WTC11 (cell line): ENCODE data around the gene NDRG3. TPM values are rescaled to one million over a fixed set of nuclear protein-coding genes. Genes with fewer than 3 reads are reported as not detected.

ENCODE experiments used
- ATAC-seq: fragments of 200-7000 bp; cut with Tn5 transposase; 2 replicates; pipeline ENCODE4 v1.10.0; 2021; ENCODE audit warnings: mild to moderate bottlenecking, moderate library complexity
- CTCF ChIA-PET: fragments of 300-600 bp; sonication (Branson Sonifier 250); formaldehyde crosslinking; loops from one replicate; lab custom pipeline; 2021; ENCODE audit warnings: antibody characterized with exemption; lab: Charles Lee
- POLR2A ChIA-PET: fragments of 350-600 bp; sonication (Branson Sonifier 250); formaldehyde crosslinking; loops from one replicate; lab custom pipeline; 2021; ENCODE audit warnings: antibody characterized with exemption; lab: Charles Lee
- DNase-seq: peaks from one replicate; pipeline ENCODE4 v3.0.0; 2021; ENCODE audit warnings: low spot score
- H3K27ac Mint-ChIP-seq: 2 replicates; pipeline ENCODE4 v1.8.0; 2021; ENCODE audit warnings: mixed read lengths
- H3K27me3 Mint-ChIP-seq: 2 replicates; pipeline ENCODE4 v1.8.0; 2021; ENCODE audit warnings: low read depth, mild to moderate bottlenecking, moderate library complexity, mixed read lengths
- H3K36me3 Mint-ChIP-seq: 2 replicates; pipeline ENCODE4 v1.8.0; 2021; ENCODE audit warnings: mixed read lengths
- H3K4me1 Mint-ChIP-seq: 2 replicates; pipeline ENCODE4 v1.8.0; 2022; ENCODE audit warnings: mixed read lengths
- H3K4me3 Mint-ChIP-seq: 2 replicates; pipeline ENCODE4 v1.8.0; 2021; ENCODE audit warnings: mild to moderate bottlenecking, moderate library complexity, mixed read lengths
- H3K9me3 Mint-ChIP-seq: 2 replicates; pipeline ENCODE4 v1.8.0; 2021; ENCODE audit warnings: mixed read lengths
- CREM ChIP-seq: sonication (generic); formaldehyde crosslinking; IDR thresholded peaks from 2 replicates; pipeline ENCODE4 v1.8.1; 2022; ENCODE audit warnings: mild to moderate bottlenecking, missing genetic modification reagents, moderate library complexity
- GRHL2 ChIP-seq: fragments of 250-450 bp; sonication (Bioruptor Pico); IDR thresholded peaks from 2 replicates; pipeline ENCODE4 v1.8.0; 2022; ENCODE audit warnings: mild to moderate bottlenecking, moderate library complexity; ENCODE audit not compliant: insufficient replicate concordance, severe bottlenecking
- NR1H2 ChIP-seq: sonication (generic); formaldehyde crosslinking; IDR thresholded peaks from 2 replicates; pipeline ENCODE4 v1.9.0; 2021; ENCODE audit warnings: mild to moderate bottlenecking, moderate library complexity, missing genetic modification reagents
- NR3C1 ChIP-seq: sonication (generic); formaldehyde crosslinking; conservative IDR thresholded peaks from 2 replicates; pipeline ENCODE4 v1.8.1; 2023; ENCODE audit warnings: low read depth, mild to moderate bottlenecking, missing genetic modification reagents
- OVOL2 ChIP-seq: fragments of 250-450 bp; sonication (Bioruptor Pico); IDR thresholded peaks from 2 replicates; pipeline ENCODE4 v1.9.0; 2021; ENCODE audit warnings: mild to moderate bottlenecking, borderline replicate concordance
- SMAD4 ChIP-seq: sonication (generic); formaldehyde crosslinking; IDR thresholded peaks from 2 replicates; pipeline ENCODE4 v1.8.0; 2022; ENCODE audit warnings: mild to moderate bottlenecking, missing genetic modification reagents
- TCF7 ChIP-seq: sonication (generic); formaldehyde crosslinking; IDR thresholded peaks from 2 replicates; pipeline ENCODE4 v1.8.0; 2022; ENCODE audit warnings: mild to moderate bottlenecking, low read depth, missing genetic modification reagents, moderate library complexity
- TP53 ChIP-seq: sonication (generic); formaldehyde crosslinking; IDR thresholded peaks from 2 replicates; pipeline ENCODE4 v1.8.1; 2023; ENCODE audit warnings: mild to moderate bottlenecking, missing genetic modification reagents
- total RNA-seq: library from RNA; stranded (reverse); gene quantifications from 3 replicates; pipeline ENCODE4 v1.2.3, GENCODE V29; 2021
- TF ChIP-seq, protein P1 (sequence below): fragments of 250-450 bp; sonication (Bioruptor Pico); IDR thresholded peaks from 2 replicates; pipeline ENCODE4 v1.8.0; 2021; ENCODE audit warnings: mild to moderate bottlenecking
- TF ChIP-seq, protein P2 (sequence below): sonication (generic); formaldehyde crosslinking; IDR thresholded peaks from 2 replicates; pipeline ENCODE4 v1.8.1; 2022; ENCODE audit warnings: mild to moderate bottlenecking, missing genetic modification reagents, moderate library complexity, borderline replicate concordance
- TF ChIP-seq, protein P3 (sequence below): fragments of 250-450 bp; sonication (Bioruptor Pico); IDR thresholded peaks from 2 replicates; pipeline ENCODE4 v1.9.0; 2021; ENCODE audit warnings: mild to moderate bottlenecking
- TF ChIP-seq, protein P4 (sequence below): sonication (generic); formaldehyde crosslinking; IDR thresholded peaks from 2 replicates; pipeline ENCODE4 v1.8.1; 2023; ENCODE audit warnings: mild to moderate bottlenecking, missing genetic modification reagents
- TF ChIP-seq, protein P5 (sequence below): sonication (generic); formaldehyde crosslinking; IDR thresholded peaks from 2 replicates; pipeline ENCODE4 v1.8.0; 2022; ENCODE audit warnings: mild to moderate bottlenecking, missing genetic modification reagents
- TF ChIP-seq, protein P6 (sequence below): sonication (generic); formaldehyde crosslinking; IDR thresholded peaks from 2 replicates; pipeline ENCODE4 v1.8.1; 2022; ENCODE audit warnings: low read depth, missing genetic modification reagents, borderline replicate concordance
- TF ChIP-seq, protein P7 (sequence below): fragments of 250-450 bp; sonication (Bioruptor Pico); IDR thresholded peaks from 2 replicates; pipeline ENCODE4 v1.9.0; 2021; ENCODE audit warnings: moderate library complexity, mild to moderate bottlenecking, inconsistent platforms, borderline replicate concordance
- TF ChIP-seq, protein P8 (sequence below): sonication (generic); formaldehyde crosslinking; conservative IDR thresholded peaks from 2 replicates; pipeline ENCODE4 v1.8.1; 2022; ENCODE audit warnings: mild to moderate bottlenecking, missing genetic modification reagents

Gene NDRG3
- total RNA-seq, 1 experiment from 2014 or later = 27.0 TPM

DNA sequence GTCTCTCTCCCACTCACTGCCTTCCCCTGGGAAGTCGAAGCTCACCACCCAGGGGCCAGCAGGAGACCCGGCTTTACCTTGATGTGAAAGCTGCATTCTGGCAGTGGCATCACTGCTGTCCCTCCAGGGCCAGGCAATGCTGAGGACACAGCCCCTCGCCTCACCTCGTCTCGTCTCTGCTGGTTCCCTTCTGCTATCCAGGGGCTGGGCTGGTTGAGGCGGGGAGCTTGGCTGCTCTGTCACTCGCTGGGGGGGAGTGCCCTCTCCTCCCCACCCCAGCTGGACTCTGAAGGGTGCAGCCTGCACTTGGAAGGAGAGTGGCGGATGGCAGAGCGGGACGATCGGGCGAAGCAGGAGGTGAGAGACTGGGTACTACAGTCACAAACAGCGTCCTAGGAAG, 40.4 kb upstream of the NDRG3 start (continued):
- TF ChIP-seq, protein P1, sequence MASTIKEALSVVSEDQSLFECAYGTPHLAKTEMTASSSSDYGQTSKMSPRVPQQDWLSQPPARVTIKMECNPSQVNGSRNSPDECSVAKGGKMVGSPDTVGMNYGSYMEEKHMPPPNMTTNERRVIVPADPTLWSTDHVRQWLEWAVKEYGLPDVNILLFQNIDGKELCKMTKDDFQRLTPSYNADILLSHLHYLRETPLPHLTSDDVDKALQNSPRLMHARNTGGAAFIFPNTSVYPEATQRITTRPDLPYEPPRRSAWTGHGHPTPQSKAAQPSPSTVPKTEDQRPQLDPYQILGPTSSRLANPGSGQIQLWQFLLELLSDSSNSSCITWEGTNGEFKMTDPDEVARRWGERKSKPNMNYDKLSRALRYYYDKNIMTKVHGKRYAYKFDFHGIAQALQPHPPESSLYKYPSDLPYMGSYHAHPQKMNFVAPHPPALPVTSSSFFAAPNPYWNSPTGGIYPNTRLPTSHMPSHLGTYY (CRISPR knock-in tag) = no peak
- TF ChIP-seq, protein P2, sequence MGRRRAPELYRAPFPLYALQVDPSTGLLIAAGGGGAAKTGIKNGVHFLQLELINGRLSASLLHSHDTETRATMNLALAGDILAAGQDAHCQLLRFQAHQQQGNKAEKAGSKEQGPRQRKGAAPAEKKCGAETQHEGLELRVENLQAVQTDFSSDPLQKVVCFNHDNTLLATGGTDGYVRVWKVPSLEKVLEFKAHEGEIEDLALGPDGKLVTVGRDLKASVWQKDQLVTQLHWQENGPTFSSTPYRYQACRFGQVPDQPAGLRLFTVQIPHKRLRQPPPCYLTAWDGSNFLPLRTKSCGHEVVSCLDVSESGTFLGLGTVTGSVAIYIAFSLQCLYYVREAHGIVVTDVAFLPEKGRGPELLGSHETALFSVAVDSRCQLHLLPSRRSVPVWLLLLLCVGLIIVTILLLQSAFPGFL (CRISPR knock-in tag) = no peak
- TF ChIP-seq, protein P3, sequence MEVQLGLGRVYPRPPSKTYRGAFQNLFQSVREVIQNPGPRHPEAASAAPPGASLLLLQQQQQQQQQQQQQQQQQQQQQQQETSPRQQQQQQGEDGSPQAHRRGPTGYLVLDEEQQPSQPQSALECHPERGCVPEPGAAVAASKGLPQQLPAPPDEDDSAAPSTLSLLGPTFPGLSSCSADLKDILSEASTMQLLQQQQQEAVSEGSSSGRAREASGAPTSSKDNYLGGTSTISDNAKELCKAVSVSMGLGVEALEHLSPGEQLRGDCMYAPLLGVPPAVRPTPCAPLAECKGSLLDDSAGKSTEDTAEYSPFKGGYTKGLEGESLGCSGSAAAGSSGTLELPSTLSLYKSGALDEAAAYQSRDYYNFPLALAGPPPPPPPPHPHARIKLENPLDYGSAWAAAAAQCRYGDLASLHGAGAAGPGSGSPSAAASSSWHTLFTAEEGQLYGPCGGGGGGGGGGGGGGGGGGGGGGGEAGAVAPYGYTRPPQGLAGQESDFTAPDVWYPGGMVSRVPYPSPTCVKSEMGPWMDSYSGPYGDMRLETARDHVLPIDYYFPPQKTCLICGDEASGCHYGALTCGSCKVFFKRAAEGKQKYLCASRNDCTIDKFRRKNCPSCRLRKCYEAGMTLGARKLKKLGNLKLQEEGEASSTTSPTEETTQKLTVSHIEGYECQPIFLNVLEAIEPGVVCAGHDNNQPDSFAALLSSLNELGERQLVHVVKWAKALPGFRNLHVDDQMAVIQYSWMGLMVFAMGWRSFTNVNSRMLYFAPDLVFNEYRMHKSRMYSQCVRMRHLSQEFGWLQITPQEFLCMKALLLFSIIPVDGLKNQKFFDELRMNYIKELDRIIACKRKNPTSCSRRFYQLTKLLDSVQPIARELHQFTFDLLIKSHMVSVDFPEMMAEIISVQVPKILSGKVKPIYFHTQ = no peak

DNA sequence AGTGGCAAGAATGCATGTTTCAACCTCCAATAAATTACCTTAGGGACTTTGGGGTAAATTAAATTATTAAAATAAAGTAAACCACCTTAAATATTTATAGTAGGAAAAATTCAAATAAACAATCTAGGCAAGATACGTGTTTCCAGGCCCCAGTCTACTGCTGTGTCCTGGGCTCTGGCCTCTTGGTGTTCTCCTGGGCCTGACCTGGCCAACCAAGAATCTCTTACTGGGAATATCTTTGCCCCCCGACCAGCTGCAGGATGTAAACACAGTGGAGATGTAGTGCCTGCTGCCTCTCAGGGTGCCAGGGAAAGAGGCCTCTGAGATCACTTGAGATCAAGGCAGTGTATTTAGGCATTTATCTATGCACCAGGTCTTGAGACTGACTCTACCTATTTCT, 39.4 kb upstream of the NDRG3 start:
- POLR2A ChIA-PET = no interaction called here

DNA sequence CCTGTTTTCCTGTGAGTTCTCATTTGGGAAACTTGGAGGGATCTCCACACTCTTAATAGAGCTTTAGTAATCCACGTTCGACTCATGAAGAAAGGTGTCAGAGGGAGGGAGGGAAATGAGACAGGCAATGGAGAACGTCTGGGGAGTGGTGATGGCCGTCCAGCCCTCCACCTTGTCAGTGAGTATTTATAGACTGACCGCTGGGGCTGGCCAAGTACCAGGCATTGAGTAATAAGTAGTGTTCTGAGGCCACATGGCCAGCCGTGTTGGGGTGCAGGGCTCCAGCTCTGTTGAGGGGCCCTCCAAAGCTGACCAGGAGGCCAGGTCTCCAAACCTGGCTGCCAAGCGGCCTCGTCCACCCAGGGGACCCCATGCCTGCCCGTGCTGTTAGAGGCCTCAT, 39.0 kb upstream of the NDRG3 start:
- CTCF ChIA-PET = interaction anchor here (1.0 to 1.2 kb wide), 4 partner anchors 10 to 51 kb away, joined by 3 read pairs; partner anchors contain the start of gene DSN1
- Mint-ChIP-seq H3K27ac (no peak overlapping the region), H3K4me3 (no peak overlapping the region)

More for the DNA sequence above, 39.4 kb upstream of the NDRG3 start:
- Mint-ChIP-seq H3K4me3 (no peak overlapping the region), H3K4me1 (no peaks in the 10 kb centered on the region), H3K9me3 (no peaks in the 10 kb centered on the region), H3K27ac (no peak overlapping the region), H3K27me3 (no peaks in the 10 kb centered on the region), H3K36me3 (peaks cover 19% of the 10 kb centered on the region; the same call in 1 of the 2 replicates)
- ATAC-seq (no peak), DNase-seq (no peak)
- no peak for TF ChIP-seq CREM (CRISPR knock-in tag)
- no peak for TF ChIP-seq NR3C1
- TF ChIP-seq, protein P4, sequence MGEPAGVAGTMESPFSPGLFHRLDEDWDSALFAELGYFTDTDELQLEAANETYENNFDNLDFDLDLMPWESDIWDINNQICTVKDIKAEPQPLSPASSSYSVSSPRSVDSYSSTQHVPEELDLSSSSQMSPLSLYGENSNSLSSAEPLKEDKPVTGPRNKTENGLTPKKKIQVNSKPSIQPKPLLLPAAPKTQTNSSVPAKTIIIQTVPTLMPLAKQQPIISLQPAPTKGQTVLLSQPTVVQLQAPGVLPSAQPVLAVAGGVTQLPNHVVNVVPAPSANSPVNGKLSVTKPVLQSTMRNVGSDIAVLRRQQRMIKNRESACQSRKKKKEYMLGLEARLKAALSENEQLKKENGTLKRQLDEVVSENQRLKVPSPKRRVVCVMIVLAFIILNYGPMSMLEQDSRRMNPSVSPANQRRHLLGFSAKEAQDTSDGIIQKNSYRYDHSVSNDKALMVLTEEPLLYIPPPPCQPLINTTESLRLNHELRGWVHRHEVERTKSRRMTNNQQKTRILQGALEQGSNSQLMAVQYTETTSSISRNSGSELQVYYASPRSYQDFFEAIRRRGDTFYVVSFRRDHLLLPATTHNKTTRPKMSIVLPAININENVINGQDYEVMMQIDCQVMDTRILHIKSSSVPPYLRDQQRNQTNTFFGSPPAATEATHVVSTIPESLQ (CRISPR knock-in tag) = no peak
- no peak for TF ChIP-seq NR1H2 (CRISPR knock-in tag)
- TF ChIP-seq, protein P5, sequence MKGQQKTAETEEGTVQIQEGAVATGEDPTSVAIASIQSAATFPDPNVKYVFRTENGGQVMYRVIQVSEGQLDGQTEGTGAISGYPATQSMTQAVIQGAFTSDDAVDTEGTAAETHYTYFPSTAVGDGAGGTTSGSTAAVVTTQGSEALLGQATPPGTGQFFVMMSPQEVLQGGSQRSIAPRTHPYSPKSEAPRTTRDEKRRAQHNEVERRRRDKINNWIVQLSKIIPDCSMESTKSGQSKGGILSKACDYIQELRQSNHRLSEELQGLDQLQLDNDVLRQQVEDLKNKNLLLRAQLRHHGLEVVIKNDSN (CRISPR knock-in tag) = no peak
- CTCF ChIA-PET = interaction anchor here (1.1 to 2.8 kb wide), 3 partner anchors 11 to 51 kb away, joined by 3 to 9 read pairs (median 3); partner anchors contain the start of gene DSN1

DNA sequence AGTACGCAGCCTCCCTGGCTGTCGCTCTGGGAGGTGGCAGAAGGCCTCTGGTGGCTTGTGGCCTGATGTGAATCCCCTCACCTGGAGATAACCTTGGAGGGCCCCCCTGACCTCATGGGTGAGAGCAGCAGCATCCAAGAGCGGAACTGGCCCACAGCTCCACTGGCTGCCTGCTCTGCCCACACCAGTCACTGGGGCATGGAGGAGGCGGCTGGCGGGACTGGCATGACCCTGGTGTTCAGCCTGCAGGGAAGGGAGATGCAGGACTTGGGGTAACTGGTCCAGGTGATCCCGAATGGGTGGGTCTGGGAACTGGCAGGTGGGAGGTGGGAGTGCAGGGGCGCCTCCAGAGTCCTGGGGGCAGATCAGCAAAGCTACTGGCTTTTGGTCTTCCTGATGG, 38.2 kb upstream of the NDRG3 start:
- ATAC-seq (no peak), DNase-seq (no peak)
- ChIA-PET POLR2A (no interaction called here), CTCF (interaction anchor here (1.0 to 1.2 kb wide), 3 partner anchors 9 to 52 kb away, joined by 3 read pairs; partner anchors contain the start of gene DSN1)
- H3K27me3 Mint-ChIP-seq = no peaks in the 10 kb centered on the region
- peaks cover 19% of the 10 kb centered on the region; the same call in 1 of the 2 replicates for H3K36me3 Mint-ChIP-seq
- H3K4me3 Mint-ChIP-seq = no peak overlapping the region
- H3K27ac Mint-ChIP-seq = no peak overlapping the region
- H3K9me3 Mint-ChIP-seq = no peaks in the 10 kb centered on the region
- H3K4me1 Mint-ChIP-seq = peaks cover 8% of the 10 kb centered on the region
- TF ChIP-seq, protein P6, sequence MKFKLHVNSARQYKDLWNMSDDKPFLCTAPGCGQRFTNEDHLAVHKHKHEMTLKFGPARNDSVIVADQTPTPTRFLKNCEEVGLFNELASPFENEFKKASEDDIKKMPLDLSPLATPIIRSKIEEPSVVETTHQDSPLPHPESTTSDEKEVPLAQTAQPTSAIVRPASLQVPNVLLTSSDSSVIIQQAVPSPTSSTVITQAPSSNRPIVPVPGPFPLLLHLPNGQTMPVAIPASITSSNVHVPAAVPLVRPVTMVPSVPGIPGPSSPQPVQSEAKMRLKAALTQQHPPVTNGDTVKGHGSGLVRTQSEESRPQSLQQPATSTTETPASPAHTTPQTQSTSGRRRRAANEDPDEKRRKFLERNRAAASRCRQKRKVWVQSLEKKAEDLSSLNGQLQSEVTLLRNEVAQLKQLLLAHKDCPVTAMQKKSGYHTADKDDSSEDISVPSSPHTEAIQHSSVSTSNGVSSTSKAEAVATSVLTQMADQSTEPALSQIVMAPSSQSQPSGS = no peak
- TF ChIP-seq GRHL2 (no peak), TCF7 (CRISPR knock-in tag) (no peak)
- TF ChIP-seq, protein P7, sequence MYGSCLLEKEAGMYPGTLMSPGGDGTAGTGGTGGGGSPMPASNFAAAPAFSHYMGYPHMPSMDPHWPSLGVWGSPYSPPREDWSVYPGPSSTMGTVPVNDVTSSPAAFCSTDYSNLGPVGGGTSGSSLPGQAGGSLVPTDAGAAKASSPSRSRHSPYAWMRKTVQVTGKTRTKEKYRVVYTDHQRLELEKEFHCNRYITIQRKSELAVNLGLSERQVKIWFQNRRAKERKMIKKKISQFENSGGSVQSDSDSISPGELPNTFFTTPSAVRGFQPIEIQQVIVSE = no peak
- TF ChIP-seq, protein P8, sequence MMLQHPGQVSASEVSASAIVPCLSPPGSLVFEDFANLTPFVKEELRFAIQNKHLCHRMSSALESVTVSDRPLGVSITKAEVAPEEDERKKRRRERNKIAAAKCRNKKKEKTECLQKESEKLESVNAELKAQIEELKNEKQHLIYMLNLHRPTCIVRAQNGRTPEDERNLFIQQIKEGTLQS = no peak
- TF ChIP-seq, protein P5 (CRISPR knock-in tag) = no peak
- TF ChIP-seq, protein P1 (CRISPR knock-in tag) = no peak

More for the DNA sequence above, 39.0 kb upstream of the NDRG3 start:
- Mint-ChIP-seq H3K9me3 (no peaks in the 10 kb centered on the region), H3K4me1 (peaks cover 1% of the 10 kb centered on the region; the same call in 1 of the 2 replicates), H3K36me3 (peaks cover 19% of the 10 kb centered on the region; the same call in 1 of the 2 replicates), H3K27me3 (no peaks in the 10 kb centered on the region)
- no peak for DNase-seq
- ATAC-seq = no peak
- POLR2A ChIA-PET = no interaction called here
- TF ChIP-seq SMAD4 (CRISPR knock-in tag) (no peak), TP53 (CRISPR knock-in tag) (no peak), OVOL2 (CRISPR knock-in tag) (no peak)
